Loucy (cell line): ENCODE data around the gene LEF1.

Source experiments
- CTCF ChIP-seq: fragments of 200-600 bp; sonication (generic); conservative IDR thresholded peaks from 2 replicates; pipeline ENCODE4 v1.5.1; 2014; ENCODE audit warnings: mild to moderate bottlenecking, antibody characterized with exemption, low read length
- EZH2phosphoT487 ChIP-seq: fragments of 200-600 bp; IDR thresholded peaks from 2 replicates; pipeline ENCODE4 v1.6.1; 2018; ENCODE audit warnings: antibody characterized with exemption, mild to moderate bottlenecking, moderate library complexity, borderline replicate concordance

GRCh38 chr4:108003982-108004515, 164.7 kb downstream of the LEF1 start:
- no peak for TF ChIP-seq CTCF
- TF ChIP-seq EZH2phosphoT487 = no peak
